Measurements from ENCODE around the gene TRAF7.
A peak's percentile ranks its signal among the peaks of the same experiment; 100 is the strongest.
"Not testable (repeated sequence)": the region's sequence is repeated elsewhere in the genome, so short reads cannot be mapped to it uniquely, and the experiment has no call there.

GRCh38 chr16:2135071-2135470, 20.5 kb upstream of the TRAF7 start:
- not testable (repeated sequence) for TF ChIP-seq CTCF (conservative IDR thresholded peaks at IDR 0.05)
- 0 out of 2 replicates have a peak, but pooled peaks have one; percentile 20 for TF ChIP-seq ZFX (IDR thresholded peaks at IDR 0.05)
